ENCODE results near the gene NCKAP1. TPM values are rescaled to one million over a fixed set of nuclear protein-coding genes. Genes with fewer than 3 reads are reported as not detected.

The NCKAP1 gene
- total and polyA plus RNA-seq, 2 donors (not counting 1 experiment from before 2014, with no cell fraction given) = 141 to 219 TPM

GRCh38 chr2:182870227-182870626 lies 168.0 kb downstream of the NCKAP1 start:
- Histone ChIP-seq H2AFZ (ENCODE audit: low read length) (no peak overlapping the region), H3K4me1 (ENCODE audit: control insufficient read depth, extremely low read depth, insufficient read depth, low read length) (no peaks in the 10 kb centered on the region), H3K36me3 (ENCODE audit: control insufficient read depth, insufficient read depth, low read length) (no peaks in the 10 kb centered on the region), H3K9ac (ENCODE audit: insufficient read depth, low read length) (no peak overlapping the region), H3K27ac (ENCODE audit: insufficient read depth, low read length) (no peak overlapping the region), H4K20me1 (ENCODE audit: control insufficient read depth, extremely low read depth, insufficient read depth, low read length) (no peaks in the 10 kb centered on the region), H3K27me3 (ENCODE audit: control insufficient read depth, insufficient read depth, low read length) (no peaks in the 10 kb centered on the region), H3K9me3 (ENCODE audit: control insufficient read depth, insufficient read depth, low read depth, low read length) (no peaks in the 10 kb centered on the region), H3K4me2 (ENCODE audit: extremely low read depth, insufficient read depth, low read length) (no peak overlapping the region), H3K79me2 (ENCODE audit: control insufficient read depth, insufficient read depth, low read length) (no peaks in the 10 kb centered on the region), H3K4me3 (replicated peaks in 1 of 4; ENCODE audit: control extremely low read depth in 1 of 4, insufficient read depth in 1 of 4, low read depth in 3 of 4, low read length in 4 of 4) (no peak overlapping the region)
- TF ChIP-seq EZH2 (IDR thresholded peaks at IDR 0.05; ENCODE audit: low read length, missing control alignments) (no peak), CTCF (conservative IDR thresholded peaks at IDR 0.05 in 1 of 2, IDR thresholded peaks at IDR 0.05 in 1 of 2; ENCODE audit: low read depth in 1 of 2, low read length in 2 of 2) (peak in 1 of 2 donors; percentile 20)
- no peak for DNase-seq (ENCODE audit: low read depth in 2 of 2)

GRCh38 chr2:182868054-182868796 lies 170.0 kb downstream of the NCKAP1 start:
- no peaks in the 10 kb centered on the region for H4K20me1 ChIP-seq (ENCODE audit: control insufficient read depth, extremely low read depth, insufficient read depth, low read length)

More at GRCh38 chr2:182868054-182868796, 170.0 kb downstream of the NCKAP1 start:
- no peak overlapping the region for H2AFZ ChIP-seq (ENCODE audit: low read length)
- no peak overlapping the region for H3K9ac ChIP-seq (ENCODE audit: insufficient read depth, low read length)
- no peak overlapping the region for H3K4me3 ChIP-seq (replicated peaks in 1 of 4; ENCODE audit: control extremely low read depth in 1 of 4, insufficient read depth in 1 of 4, low read depth in 3 of 4, low read length in 4 of 4)
- no peak overlapping the region for H3K4me2 ChIP-seq (ENCODE audit: extremely low read depth, insufficient read depth, low read length)
- no peak overlapping the region for H3K27ac ChIP-seq (ENCODE audit: insufficient read depth, low read length)
- DNase-seq (ENCODE audit: low read depth in 2 of 2) = no peak
- TF ChIP-seq EZH2 (IDR thresholded peaks at IDR 0.05; ENCODE audit: low read length, missing control alignments) (no peak), CTCF (conservative IDR thresholded peaks at IDR 0.05 in 1 of 2, IDR thresholded peaks at IDR 0.05 in 1 of 2; ENCODE audit: low read depth in 1 of 2, low read length in 2 of 2) (no peak)
- no peaks in the 10 kb centered on the region for H3K9me3 ChIP-seq (ENCODE audit: control insufficient read depth, insufficient read depth, low read depth, low read length)
- no peaks in the 10 kb centered on the region for H3K27me3 ChIP-seq (ENCODE audit: control insufficient read depth, insufficient read depth, low read length)
- H3K36me3 ChIP-seq (ENCODE audit: control insufficient read depth, insufficient read depth, low read length) = no peaks in the 10 kb centered on the region
- no peaks in the 10 kb centered on the region for H3K79me2 ChIP-seq (ENCODE audit: control insufficient read depth, insufficient read depth, low read length)
- no peaks in the 10 kb centered on the region for H3K4me1 ChIP-seq (ENCODE audit: control insufficient read depth, extremely low read depth, insufficient read depth, low read length)

Data from fibroblast of lung (primary cell).